GM18907 (cell line): ENCODE results near the gene SYT17.
"Not testable (repeated sequence)": the region's sequence is repeated elsewhere in the genome, so short reads cannot be mapped to it uniquely, and the experiment has no call there.

Experiments used
- ATAC-seq: cut with Tn5 transposase; IDR thresholded peaks from one replicate; pipeline ENCODE4 v1.9.1; 2021; ENCODE audit warnings: mild to moderate bottlenecking, moderate library complexity; ENCODE audit not compliant: unreplicated experiment

SYT17 gene

GRCh38 chr16:19170043-19170655 lies 2.1 kb downstream of the SYT17 start:
- ATAC-seq: no peak

DNA sequence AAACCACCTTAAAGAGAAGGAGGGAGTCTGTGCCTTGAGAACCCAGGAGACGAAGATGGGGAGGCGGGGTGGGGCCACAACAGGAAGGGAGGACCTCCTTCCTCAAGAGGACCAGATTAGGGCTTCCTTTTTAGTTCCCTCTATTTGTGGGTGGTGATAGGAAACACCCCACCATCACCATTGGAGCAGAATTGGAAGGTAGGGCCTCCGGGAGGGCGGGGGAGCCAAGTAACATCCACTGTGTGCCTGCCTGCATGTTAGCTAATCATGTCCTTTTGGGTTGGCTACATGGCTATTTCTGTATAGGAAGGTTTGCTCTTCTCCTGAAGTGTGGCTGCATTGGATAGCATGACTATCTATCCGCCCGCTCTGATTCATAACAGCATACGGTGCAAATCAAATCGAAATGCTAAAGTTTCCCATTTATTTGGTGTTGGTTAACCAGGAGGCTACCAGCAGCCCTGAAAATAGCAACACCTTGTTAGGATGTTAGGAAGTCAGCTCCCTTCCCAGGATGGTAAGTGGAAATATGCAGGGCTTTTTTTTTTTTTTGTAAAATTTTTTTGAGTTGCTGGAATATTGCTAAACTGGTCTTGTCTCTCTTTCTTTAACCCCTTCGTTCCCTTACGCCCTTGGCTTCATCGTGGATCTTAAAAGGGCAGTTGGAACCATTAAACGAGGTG lies 4.2 kb downstream of the SYT17 start:
- no peak for ATAC-seq

DNA sequence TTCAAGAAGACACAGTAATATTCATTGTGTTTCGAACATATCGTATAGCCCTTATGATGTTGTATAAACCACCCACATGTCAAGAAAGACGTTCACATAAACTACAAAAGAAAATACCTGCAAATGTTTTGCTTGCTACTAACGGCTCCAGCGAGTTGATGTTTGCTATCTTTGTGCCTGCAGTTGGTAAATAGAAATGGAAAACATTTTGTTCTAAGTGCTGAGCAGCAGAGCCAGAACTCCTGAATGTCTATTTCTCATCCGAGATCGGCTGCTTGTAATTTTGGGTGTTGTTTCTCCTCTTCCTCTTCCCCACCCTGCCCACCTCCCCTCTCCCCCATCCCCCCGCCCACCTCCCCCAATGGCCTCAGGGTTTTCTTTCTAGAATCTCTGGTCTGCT lies 5.0 kb downstream of the SYT17 start:
- no peak for ATAC-seq

GRCh38 chr16:19173649-19174383 lies 5.8 kb downstream of the SYT17 start:
- no peak for ATAC-seq

- no peak for ATAC-seq
These were observed 6.4 kb downstream of the SYT17 start for GRCh38 chr16:19174478-19174877.

GRCh38 chr16:19175492-19176262 lies 7.6 kb downstream of the SYT17 start:
- no peak for ATAC-seq

DNA sequence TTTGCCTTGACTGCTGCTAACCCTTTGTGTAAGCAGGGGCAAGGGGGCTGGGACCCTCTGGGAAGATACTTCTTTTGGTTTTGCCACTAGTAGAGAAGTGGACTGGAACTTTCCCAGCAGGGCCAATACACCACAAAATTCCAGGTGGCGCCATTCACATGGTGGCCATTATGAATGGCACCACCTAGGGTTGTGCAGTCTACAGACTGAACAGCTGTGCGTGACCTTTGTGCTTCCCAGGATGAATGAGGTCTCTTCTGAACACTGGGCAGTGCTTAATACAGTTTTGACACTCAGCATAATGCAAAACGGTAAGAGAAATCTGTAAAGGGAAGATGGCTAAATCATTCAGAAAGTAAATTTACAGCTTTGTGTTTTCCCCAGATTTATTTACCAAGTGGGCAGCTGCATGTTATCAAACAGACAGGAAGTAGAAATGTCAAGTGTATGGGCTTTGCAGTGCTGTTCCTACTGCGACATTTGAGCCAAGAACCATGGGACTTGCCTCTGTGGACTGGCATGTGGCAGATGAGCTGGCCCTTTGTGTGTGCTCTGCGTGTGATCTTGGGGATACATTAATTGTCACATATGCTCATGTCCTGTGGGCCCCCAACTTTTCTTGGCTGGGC lies 9.2 kb downstream of the SYT17 start:
- ATAC-seq: no peak

DNA sequence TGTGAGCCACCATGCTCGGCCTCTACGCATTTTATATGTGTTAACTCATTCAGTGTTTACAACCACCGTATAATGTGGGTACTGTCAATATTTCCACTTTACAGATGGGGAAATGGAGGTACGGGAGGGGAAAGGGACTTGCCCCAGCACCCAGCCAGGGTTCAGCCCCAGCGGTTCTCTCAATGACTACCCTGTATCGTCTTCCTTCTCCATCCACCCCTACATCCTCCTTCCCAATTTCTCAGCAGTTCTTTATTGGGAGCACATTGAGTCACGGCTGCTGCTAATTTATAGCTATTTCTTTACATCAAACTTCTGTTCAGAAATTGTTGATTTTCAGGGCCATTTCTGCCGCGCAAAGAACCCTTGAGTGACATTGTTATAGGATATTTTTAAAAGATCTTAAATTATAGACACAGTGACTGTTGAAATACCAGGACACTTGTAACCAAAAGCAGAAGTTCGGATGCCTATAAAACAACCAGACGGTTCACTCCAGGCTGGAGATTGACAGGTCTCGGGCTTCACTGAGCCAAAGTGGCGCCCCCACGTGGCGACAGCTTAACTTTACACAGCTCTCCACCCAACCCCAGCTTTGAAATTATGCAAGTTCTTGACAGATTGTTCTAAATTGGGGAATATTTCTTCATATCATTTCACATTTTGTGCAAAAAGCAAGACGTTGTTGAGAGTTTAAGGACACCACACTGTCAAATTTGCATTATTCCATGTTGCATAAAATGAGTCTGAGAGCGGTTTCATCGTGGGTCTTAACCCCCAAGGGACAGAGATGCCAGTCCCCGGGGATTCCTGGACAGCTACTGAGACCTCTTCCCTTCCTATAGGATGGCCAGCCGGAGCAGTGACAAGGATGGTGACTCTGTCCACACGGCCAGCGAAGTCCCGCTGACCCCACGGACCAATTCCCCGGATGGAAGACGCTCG lies 11.8 kb downstream of the SYT17 start:
- no peak for ATAC-seq

GRCh38 chr16:19180741-19181140 lies 12.7 kb downstream of the SYT17 start:
- no peak for ATAC-seq

DNA sequence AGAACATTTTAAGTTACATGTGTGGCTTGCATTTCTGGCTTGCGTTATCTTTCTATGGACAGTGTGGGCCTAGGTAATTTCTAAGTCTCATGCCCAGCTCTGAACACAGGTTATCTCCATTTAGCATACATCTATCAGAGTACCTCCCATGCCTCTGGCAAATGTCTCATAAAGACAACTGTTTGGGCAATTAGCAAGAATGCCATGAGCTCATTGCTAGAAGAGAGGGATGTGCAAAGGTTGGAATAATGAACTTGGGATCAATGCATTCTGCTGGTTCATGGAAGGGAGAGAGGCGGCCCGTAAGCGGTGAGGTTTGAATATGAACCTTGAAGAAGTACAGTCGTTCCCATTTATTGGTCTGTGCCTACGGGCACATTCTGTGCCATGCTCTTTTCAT lies 14.4 kb downstream of the SYT17 start:
- no peak for ATAC-seq

- ATAC-seq: no peak
These were observed 15.1 kb downstream of the SYT17 start for GRCh38 chr16:19183187-19183586.

GRCh38 chr16:19184823-19185509 lies 16.9 kb downstream of the SYT17 start:
- no peak for ATAC-seq

- no peak for ATAC-seq
These were observed 17.4 kb downstream of the SYT17 start for GRCh38 chr16:19185510-19185851.

- ATAC-seq: no peak
These were observed 18.4 kb downstream of the SYT17 start for GRCh38 chr16:19186408-19186807.

DNA sequence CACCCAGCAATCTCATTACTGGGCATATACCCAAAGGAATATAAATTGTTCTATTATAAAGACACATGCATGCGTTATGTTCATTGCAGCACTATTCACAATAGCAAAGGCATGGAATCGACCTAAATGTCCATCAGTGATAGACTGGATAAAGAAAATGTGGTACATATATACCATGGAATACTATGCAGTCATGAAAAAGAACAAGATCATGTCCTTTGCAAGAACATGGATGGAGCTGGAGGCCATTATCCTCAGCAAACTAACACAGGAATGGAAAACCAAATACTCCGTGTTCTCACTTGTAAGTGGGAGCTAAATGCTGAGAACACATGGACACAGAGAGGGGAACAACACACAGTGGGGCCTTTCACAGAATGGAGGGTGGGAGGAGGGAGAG lies 19.9 kb downstream of the SYT17 start:
- ATAC-seq: not testable (repeated sequence)

DNA sequence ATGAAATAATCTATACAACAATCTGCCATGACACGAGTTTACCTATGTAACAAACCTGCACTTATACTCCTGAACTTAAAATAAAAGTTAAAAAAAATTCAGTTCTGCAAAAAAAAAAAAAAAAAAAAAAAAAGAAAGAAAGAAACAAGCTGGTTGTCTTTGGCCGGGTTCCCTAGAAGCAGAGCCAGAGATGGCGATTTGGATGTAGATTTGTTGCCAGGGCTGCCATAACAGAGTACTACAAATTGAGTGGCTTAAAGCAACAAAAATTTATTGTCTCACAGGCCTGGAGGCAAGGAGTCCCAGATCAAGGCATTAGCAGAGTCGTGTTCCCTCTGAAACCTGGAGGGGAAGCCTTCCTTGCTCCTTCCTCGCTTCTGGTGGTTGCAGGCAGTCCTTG lies 20.4 kb downstream of the SYT17 start:
- ATAC-seq: no peak

DNA sequence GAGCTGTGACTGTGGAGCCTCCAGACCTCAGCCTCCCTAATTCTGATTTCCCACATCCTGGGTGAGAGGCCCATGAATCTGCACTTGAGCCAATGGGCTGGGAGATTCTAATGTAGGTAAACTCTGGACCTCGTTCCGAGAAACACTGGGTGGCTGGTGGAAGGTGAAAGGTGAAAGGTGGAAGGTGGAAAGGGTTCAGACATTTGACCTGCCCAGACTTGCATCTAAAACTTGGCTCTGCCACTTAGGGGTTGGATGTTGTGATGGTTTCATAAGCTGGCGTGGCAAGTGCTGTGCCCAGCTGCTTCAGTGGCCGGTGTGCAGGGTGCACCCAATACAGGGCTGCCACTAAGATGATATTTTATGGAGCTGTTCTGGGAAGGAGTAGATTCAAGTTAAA lies 24.8 kb downstream of the SYT17 start:
- no peak for ATAC-seq

- ATAC-seq: no peak
These were observed 28.8 kb downstream of the SYT17 start for GRCh38 chr16:19196871-19197270.

- no peak for ATAC-seq
These were observed 35.4 kb downstream of the SYT17 start for GRCh38 chr16:19203374-19203966.
